NCI-H1048 (cell line): ENCODE results near the gene EEIG1.

Experiments
- DNase-seq: peaks from one replicate; lab custom pipeline; 2025; lab: John Stamatoyannopoulos, UW

The EEIG1 gene

GRCh38 chr9:127974769-127975261, 6.0 kb downstream of the EEIG1 start:
- no peak for DNase-seq

GRCh38 chr9:127974001-127974768, 6.6 kb downstream of the EEIG1 start:
- no peak for DNase-seq

DNA sequence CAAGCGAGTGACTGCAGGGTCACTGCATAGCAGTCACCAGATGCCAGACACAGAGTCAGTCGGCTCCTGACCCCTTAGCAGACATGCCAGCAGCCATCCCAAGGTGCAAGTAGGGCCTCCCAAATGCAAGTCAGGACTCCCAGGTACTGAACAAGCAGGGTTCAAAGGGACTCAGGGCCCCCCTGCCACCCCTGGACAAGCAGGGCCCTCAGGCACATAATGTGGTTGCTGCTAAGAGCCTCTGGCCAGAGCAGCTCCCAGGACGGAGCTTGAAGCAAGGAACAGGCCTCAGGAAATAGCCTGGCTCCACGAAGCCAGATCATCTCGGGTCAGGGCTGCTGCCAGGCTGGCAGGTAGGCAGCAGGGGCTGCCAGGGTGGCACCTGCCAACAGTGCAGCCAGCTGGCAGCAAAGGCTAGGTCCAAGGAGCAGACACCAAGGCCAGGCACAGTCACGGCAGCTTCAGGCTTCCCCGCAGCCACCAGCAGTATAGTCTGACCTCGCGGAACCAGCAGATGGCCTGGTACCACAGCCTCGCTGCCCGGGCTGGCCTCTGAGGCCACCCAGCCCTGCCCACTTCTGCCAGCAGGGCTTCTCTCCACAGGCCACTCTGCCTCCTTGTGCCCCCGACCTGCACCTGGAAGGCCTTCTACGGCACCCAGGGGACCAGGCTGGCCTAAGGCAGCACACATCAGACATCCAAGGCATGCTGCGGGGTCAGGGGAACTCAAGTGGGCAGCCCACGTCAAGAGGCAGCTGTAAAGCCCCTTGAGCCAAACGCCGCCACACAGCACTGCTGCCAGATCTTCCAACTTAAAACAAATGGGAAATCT, 7.4 kb downstream of the EEIG1 start:
- no peak for DNase-seq

DNA sequence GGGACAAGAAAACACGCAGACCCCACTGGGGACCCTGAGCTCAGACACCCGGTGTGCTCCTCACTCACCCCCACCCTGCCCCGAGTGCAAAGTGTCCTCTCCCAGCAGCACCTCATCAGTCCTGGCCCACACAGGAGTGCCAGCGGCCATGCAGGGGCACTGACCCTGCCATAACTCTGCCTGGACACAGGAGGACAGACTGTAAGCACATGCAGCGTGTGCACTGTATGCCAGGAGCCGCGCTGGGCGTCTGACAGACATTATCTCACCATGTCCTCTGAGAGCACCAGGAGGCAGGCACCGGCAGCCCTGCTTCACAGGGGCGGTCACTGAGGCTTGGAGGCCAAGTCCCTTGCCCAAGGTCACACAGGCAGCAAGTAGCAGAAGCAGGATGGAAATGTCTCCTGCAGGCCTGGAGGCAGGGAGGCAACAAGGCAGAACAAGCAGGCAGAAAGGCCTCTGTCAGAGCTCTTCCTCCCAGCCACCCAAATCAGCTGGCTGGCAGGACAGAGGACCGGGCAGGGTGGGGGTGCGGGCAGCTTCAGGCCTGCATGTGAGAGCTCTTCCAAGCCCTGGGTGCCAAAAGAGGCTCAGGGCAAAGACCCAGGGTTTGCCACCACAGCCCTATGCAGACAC, 8.4 kb downstream of the EEIG1 start:
- DNase-seq = no peak

DNA sequence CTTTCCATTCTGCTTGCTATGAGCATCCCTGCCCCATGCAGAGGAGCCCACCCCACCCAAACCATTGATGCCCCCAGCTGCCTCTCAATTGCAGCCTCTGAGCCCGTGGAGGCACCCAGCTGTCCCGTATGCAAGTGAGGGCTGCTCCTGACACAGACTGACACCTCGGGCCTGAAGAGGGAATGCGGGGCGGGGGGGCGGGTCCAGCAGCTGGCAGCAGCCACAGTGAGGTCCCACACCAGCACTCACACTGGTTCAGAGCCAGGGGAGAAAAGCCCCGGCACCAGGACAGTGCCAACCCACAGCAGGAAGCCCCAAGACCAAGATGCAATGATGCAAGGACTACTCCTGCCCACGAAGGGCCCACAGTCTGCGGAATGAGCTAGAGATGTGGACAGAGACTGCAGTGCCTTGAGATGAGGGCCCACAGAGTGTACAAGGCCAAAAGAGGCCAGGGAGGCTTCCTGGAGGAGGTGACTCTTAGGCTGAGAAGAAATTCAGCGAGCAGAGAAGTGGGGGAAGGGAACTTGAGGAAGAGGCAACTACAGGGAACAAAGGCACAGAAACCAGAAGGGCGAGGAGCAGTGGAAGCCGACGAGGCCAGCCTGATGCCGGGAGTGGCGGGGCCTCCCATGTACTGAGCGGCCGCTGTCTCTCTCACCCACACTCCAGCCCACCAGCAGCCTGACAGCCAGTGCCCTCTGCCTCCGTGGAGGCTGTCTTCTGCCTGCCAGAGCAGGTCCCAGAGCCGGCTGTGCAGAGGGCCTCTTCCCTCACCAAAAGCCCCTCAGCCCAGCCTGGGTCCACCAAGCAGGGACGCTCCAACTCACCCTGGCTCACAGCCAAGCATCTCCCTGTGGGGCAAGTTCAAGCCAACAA, 9.2 kb downstream of the EEIG1 start:
- DNase-seq = no peak

- DNase-seq = no peak
Observed at GRCh38 chr9:127970401-127971313, 10.1 kb downstream of the EEIG1 start.

- no peak for DNase-seq
Observed at GRCh38 chr9:127968700-127969383, 11.9 kb downstream of the EEIG1 start.

DNA sequence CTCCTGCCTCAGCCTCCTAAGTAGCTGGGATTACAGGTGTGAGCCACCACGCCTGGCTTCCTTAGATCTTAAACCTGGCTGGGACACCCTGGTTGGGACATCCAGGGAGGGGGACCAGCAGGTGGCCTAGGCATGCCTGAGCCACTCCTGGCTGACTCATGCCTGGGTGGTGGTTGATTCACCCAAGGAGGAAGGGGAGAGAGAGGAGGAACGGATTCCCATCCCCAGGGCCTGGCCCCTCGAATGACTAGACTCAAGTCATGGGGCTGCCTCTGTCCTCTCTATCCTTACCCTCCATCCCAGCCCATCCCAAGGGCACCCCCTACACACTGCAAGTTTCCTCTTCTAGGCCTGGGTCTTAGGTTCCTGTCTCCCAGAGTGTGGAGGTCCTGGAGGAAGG, 12.7 kb downstream of the EEIG1 start:
- no peak for DNase-seq

- no peak for DNase-seq
Observed at GRCh38 chr9:127967151-127967809, 13.5 kb downstream of the EEIG1 start.

- DNase-seq = no peak
Observed at GRCh38 chr9:127966416-127967150, 14.2 kb downstream of the EEIG1 start.

DNA sequence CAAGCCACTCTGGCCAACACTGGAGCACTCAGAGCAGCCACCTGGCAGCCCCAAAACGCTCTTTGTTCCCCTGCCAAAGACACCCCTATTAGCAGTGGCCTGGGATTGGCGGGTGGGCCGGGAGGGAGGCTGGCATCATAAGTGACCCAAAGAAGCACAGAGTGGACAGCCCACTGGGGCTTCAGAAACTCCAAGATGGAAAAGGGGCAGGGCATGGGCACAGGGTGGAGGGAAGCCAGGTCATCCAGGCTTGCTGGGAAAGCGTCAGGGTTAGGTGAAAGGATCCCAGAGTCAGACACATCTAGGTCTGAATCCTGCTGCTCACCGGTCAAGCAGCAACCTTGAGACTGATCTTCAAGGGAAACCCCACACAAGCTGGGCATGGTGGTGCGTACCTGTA, 14.8 kb downstream of the EEIG1 start:
- no peak for DNase-seq

- DNase-seq = no peak
Observed at GRCh38 chr9:127963359-127964064, 17.3 kb downstream of the EEIG1 start.

DNA sequence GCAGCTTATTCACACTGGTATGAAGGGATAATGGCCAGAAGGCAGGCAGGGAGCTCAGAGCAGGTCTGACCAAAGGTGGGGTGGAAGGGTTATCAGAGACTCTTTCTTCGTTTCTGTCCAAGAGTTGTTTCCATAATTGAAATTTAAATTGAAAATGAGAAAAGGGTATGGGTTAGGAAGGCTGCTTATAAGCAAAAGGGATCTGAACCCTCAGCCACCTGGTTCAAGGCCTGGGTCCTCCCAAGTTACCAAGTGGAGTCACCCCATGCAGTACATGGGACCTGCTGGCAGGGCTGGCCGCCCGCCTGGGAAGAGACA, 17.8 kb downstream of the EEIG1 start:
- no peak for DNase-seq

GRCh38 chr9:127962278-127962677, 18.5 kb downstream of the EEIG1 start:
- no peak for DNase-seq

DNA sequence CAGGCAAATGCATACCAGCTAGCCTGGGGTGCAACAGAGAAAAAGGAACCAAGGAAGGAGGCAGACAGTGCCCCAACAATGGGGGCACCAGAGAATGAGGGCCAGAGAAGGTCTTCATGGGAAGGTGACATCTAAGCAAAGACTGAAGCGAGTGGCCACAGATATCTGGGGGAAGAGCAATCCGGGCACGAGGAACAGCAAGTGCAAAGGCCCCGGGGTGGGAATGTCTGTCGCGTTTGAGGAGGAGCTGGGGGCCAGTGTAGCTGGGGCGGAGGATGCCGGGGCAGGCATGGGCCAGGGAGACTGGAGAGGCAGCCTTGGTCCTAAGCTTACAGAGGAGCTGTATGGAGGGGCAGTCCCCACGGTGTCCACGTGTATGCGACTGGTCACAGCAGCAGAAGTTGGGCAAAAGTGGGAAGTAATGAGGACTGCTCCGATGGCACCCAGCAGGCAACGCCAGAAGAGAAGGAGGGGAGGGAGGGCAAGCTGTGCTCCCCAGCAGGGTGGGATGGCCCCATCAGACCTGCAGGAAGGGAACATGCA, 19.1 kb downstream of the EEIG1 start:
- DNase-seq = no peak

DNA sequence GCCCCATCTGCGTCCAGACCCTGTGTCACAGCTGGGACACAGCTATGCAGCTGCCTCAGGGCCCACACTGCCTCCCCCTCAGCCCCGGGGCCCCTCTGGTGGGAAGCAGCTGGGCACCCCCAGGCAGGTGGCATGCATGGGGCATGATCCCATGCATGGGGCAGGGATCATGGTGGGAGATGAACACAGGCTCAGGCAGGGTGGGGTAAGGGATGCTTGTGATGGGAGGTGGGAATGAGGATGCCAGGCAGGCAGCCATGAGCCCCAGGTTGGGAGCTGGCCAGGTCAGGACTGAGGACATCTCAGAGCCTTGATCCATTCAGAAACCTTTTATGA, 19.7 kb downstream of the EEIG1 start:
- DNase-seq = no peak

DNA sequence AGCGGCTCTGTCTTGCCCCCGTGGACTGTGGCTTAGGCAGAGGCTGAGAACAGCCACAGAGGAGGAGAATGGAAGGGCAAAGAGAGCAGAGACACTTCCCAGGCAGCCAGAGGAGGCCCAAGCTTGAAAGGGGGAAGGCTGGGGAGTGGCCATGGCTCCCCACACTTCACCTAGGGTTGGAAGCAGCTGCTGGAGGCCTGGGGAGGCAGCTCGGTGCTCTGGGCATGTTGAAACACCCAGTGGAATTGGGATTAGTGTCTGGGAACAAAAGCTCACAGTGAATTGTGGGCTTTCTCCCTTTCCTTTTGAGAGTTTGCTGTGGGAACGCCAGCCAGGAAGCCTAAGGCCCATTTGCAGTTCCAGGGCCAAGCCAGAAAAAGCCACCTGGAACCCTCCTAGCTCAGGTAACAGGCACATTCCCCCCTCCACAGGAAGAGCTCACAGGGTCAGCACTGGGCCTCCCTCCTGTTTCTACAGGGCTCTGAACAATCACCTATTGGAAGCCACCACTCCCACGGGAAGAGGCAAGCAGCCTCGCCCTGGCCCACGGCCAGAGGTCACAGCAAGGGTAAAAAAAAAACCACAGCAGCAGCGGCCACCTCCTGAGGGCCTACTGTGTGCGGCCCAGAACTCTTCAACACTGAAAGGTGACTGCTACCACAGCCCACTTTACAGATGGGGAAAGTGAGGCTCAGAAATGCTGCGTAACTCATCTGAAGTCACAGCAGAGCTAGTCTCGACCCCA, 20.2 kb downstream of the EEIG1 start:
- DNase-seq = no peak
